HG03439 (cell line): ENCODE data around the gene PRPF31.
"Not testable (repeated sequence)": the region's sequence is repeated elsewhere in the genome, so short reads cannot be mapped to it uniquely, and the experiment has no call there.

Source experiments
- ATAC-seq: cut with Tn5 transposase; IDR thresholded peaks from one replicate; pipeline ENCODE4 v1.9.1; 2021; ENCODE audit warnings: mild to moderate bottlenecking, moderate library complexity; ENCODE audit not compliant: unreplicated experiment

Gene PRPF31

GRCh38 chr19:54115109-54116063 lies at the start of gene PRPF31, which contains the start of gene TFPT:
PRPF31 (plus strand) TSS chr19:54115754; CDS start chr19:54118279, 2,525 bp downstream.
TFPT (minus strand) TSS chr19:54115657; CDS start chr19:54115269, 388 bp downstream.
- peak; percentile 79 for ATAC-seq

DNA sequence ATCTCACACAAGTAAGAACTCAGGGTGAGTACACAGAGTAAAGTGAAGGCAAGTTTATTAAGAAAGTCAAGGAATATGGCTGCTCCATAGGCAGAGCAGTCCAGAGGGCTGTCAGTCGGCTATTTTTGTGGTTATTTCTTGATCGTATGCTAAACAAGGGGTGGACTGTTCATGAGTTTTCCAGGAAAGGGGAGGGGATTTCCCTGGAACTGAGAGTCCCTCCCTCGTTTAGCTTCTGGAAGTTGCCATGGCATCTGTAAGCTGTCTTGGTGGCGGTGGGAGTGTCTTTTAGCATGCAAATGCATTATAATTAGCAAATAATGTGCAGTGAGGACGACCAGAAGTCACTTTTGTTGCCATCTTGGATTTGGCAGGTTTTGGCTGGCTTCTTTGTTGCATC lies 46.1 kb upstream of the PRPF31 start:
- no peak for ATAC-seq

DNA sequence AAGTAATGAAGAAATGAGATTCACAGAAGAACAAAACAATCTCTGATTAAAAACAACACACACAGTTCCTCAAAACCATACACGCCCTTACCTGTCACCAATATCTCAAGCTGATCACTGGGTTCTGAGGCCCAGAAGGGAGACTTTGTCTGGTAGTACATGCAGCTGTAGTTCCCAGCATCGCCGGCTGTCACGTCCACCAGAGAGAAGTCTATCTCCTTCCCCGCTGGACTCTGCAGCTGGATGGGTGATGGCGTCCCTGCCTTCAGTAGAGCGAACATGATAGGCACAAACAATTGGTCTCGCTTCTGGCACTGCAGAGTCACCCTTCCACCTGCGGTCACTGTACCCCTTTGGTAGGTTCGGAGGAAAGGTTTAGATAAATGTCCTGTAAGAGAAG lies 41.7 kb upstream of the PRPF31 start:
- no peak for ATAC-seq

DNA sequence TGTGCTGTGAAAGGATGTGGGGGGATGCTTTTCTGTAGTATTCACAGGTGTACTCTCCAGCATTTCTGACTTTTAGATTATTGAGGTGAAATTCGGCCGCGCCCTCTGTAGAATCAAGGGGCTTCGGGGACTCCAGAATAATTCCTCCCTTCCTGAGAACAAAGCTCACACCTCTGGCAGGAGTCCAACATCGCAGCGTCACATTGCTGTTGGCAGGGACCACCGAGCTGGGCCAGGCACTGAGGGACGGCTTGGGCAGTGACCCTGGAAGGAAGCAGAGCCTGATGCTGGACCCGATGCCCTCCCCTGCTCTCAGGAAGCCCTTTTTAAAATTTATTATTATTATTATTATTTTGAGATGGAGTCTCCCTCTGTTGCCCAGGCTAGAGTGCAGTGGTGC lies 40.7 kb upstream of the PRPF31 start:
- ATAC-seq: no peak

DNA sequence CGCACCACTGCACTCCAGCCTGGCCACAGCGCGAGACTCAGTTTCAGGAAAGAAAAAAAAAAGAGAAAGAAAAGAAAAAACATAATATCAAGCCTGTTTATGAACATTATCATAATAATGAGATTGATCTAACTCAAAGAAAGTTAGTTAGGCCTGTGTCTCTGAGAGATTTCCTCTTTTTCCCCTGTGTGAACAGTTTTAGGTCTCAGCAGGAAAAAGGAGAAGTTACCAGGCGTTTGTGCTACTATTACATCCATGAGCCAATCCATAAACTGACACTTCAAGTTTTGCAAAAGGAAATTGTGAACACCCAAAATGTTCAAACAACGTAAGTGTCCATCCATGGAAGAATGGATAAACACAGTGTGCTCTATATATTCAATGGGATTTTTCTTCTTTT lies 38.2 kb upstream of the PRPF31 start:
- ATAC-seq: no peak

DNA sequence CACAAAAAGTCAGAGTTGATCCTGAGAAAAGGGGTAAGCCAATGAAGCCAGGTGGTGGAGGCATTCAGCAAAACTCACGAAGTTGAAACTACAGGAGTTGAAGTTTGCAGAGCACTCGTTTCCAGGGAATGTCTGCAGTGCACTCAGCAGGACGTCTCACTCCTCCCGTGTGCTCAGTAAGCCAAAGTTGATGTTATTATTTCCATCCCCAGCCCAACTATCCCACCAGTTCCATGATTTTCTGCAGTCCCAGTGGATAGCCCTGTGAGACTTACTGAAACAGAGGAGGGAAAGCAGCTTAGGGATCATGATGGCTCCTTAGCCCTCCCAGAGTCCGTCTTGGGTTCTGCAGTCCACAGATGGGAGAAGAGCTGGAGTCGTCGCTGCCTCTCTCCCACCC lies 34.5 kb upstream of the PRPF31 start, which contains the start of gene TARM1:
TARM1 (minus strand) TSS at position 334 of the 400 bp plus-strand sequence; CDS start at position 309, 25 bp downstream.
- no peak for ATAC-seq

DNA sequence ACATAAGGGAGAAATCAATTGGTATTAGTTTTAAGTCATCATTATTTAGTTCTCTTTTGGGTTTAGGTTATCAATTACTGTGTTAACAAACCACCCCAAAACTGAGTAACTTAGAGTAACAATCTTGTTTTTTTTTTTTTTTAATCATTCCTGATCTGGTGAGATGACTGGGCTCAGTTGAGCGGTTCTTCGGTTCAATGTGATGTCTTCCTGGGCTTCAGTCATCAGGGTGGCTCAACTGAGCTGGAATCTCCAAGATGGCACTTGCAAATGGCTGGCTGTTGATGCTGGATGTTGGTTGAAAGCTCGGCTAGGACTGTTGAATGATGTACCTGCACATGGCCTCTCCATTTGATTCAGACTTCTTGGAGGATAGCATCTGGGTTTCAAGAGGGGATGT lies 31.1 kb upstream of the PRPF31 start:
- ATAC-seq: no peak

GRCh38 chr19:54094426-54095000 lies 21.0 kb upstream of the PRPF31 start:
- ATAC-seq: no peak

DNA sequence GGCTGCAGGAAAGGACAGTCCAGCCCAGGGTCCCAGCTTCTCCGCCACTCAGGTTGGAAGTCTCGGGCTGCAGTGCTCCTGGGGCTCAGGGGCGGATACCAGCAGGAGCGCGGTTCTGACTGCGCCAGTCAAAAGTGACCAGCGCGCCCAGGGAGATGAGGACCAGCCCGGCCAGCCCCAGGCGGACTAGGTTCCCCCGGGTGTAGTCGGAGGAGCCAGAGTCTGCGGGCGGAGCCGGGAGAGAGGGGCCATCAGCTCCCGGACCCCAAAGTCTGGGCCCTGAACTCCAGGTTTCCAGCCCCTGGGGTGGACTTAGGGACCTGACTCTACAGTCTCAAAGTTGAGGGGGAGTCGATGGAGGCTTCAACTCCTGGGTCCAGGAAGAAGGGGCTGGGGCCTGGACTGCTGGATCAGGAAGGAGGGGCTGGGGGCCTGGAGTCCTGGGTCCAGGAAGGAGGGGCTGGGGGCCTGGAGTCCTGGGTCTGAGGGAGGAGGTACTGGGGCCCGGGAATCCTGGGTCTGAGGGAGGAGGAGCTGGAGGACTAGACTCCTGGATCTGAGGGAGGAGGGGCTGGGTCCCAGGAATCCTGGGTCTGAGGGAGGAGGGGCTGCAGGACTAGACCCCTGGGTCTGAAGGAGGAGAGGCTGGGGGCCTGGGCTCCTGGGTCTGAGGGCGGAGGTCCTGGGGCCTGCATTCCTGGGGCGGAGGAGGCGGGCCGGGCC lies 20.3 kb upstream of the PRPF31 start:
- ATAC-seq: no peak

DNA sequence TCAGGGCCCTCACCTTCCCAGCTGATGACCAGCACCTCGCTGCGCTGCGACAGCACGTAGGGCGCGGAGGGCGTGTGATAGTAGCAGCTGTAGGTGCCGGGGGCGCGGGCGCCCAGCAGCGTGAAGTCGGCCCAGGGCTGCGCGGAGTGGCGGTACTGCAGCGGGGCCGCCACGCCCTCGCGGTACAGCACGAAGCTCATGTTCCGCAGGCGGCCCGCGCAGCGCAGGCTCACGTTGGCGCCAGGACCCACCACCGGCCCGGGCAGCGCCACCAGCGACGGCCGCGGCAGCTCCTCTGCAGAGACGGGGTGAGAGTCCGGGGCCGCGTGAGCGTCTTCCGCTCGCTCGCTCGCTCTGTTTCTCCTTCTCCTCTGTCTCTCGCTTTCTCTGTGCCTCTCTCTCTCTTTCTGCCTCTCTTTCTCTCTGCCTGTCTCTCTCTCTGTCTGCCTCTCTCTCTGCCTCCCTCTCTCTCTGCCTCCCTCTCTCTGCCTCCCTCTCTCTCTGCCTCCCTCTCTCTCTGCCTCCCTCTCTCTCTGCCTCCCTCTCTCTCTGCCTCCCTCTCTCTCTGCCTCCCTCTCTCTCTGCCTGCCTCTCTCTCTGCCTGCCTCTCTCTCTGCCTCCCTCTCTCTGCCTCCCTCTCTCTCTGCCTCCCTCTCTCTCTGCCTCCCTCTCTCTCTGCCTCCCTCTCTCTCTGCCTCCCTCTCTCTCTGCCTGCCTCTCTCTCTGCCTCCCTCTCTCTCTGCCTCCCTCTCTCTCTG lies 19.5 kb upstream of the PRPF31 start:
- ATAC-seq: not testable (repeated sequence)

- ATAC-seq: no peak
Measured at GRCh38 chr19:54096617-54097106, 18.9 kb upstream of the PRPF31 start.

DNA sequence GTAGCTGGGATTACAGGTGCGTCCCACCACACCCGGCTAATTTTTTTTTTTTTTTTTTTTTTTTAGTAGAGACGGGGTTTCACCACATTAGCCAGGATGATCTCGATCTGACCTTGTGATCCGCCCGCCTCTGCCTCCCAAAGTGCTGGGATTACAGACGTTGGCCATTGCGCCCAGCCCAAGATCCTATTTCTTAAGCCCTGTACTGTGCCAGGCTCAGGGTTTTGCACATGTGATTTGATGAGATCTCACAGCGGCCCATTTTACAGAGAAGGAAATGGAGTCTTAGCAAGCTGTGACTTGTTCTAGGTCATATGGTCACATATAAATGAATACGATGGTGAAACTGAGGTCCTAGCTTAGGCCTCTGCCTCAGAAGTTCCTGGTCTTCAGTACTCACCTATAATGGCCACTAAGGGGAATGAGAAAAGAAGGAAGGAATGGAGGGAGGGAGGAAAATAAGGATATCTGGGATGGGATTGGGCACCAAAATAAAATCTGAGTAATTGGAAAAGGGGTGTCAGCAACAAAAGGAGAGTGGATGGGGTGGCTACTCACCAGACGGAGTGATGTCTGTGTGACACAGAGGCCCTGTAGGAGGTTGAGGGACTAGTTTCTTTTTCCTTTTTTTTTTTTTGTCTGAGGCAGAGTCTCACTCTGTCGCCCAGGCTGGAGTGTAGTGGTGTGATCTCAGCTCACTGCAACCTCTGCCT lies 16.2 kb upstream of the PRPF31 start:
- no peak for ATAC-seq

GRCh38 chr19:54099903-54100255 lies 15.7 kb upstream of the PRPF31 start:
- not testable (repeated sequence) for ATAC-seq

GRCh38 chr19:54100561-54100960 lies 15.0 kb upstream of the PRPF31 start, which contains the start of gene OSCAR:
OSCAR (minus strand) TSS chr19:54100803; CDS start chr19:54100792, 11 bp downstream.
- ATAC-seq: no peak

- ATAC-seq: peak; percentile 92
Measured at GRCh38 chr19:54102421-54103169, 13.0 kb upstream of the PRPF31 start, which contains the start of gene NDUFA3. NDUFA3 (plus strand) TSS chr19:54102855; CDS start chr19:54102879, 24 bp downstream.

- ATAC-seq: no peak
Measured at GRCh38 chr19:54104998-54105715, 10.4 kb upstream of the PRPF31 start.

DNA sequence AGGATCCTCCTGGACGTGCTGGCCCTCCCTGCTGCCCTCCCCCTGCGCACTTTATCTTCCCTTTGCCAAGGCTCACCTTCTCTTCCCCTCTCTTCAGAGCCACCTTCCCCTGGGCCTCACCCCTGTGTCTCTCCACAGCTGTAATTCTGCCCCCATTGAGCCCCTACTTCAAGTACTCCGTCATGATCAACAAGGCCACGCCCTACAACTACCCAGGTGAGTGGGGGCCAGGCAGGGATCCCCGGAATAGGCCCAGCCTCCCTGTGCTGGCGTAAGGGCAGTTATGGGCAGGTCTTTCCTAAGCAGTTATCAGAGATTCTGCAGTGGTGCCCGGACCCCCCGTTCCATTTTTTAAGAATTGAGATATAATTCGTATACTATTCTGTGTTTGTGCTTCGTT lies 9.8 kb upstream of the PRPF31 start:
- no peak for ATAC-seq

GRCh38 chr19:54106716-54107115 lies 8.8 kb upstream of the PRPF31 start:
- ATAC-seq: no peak
